Esophagus muscularis mucosa (tissue), 3 donors: ENCODE data around the gene TPR.
"Not testable (repeated sequence)": the region's sequence is repeated elsewhere in the genome, so short reads cannot be mapped to it uniquely, and the experiment has no call there.

Experiments used
- POLR2AphosphoS5 ChIP-seq, 2 donors: sonication (generic); formaldehyde crosslinking; IDR thresholded peaks; one replicate each; pipeline ENCODE4 v1.6.1; 2017; ENCODE audit warnings: antibody characterized with exemption in 2 of 2
- TF ChIP-seq, protein P1 (sequence below), 3 experiments: fragments of 200-600 bp in 2 of 3; fragments of 450-650 bp in 1 of 3; sonication (generic) in 2 of 3; IDR thresholded peaks; one replicate each; pipeline ENCODE4 v1.5.1; 2017 to 2019; ENCODE audit warnings: antibody characterized with exemption in 3 of 3, mild to moderate bottlenecking in 2 of 3, moderate library complexity in 1 of 3

- TF ChIP-seq, protein P1, sequence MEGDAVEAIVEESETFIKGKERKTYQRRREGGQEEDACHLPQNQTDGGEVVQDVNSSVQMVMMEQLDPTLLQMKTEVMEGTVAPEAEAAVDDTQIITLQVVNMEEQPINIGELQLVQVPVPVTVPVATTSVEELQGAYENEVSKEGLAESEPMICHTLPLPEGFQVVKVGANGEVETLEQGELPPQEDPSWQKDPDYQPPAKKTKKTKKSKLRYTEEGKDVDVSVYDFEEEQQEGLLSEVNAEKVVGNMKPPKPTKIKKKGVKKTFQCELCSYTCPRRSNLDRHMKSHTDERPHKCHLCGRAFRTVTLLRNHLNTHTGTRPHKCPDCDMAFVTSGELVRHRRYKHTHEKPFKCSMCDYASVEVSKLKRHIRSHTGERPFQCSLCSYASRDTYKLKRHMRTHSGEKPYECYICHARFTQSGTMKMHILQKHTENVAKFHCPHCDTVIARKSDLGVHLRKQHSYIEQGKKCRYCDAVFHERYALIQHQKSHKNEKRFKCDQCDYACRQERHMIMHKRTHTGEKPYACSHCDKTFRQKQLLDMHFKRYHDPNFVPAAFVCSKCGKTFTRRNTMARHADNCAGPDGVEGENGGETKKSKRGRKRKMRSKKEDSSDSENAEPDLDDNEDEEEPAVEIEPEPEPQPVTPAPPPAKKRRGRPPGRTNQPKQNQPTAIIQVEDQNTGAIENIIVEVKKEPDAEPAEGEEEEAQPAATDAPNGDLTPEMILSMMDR (IDR thresholded peaks at IDR 0.05) = not testable (repeated sequence)
- TF ChIP-seq POLR2AphosphoS5 (IDR thresholded peaks at IDR 0.05) = not testable (repeated sequence)
Observed at GRCh38 chr1:186347837-186348691, 27.0 kb downstream of the TPR start.
